ENCODE data around the gene ZNF500. TPM values are rescaled to one million over a fixed set of nuclear protein-coding genes. Genes with fewer than 3 reads are reported as not detected.

The ZNF500 gene
- total RNA-seq, 4 donors from 2014 or later, result 12.6 to 23.3 (median 20.5) TPM

GRCh38 chr16:4755687-4756086 lies 11.3 kb downstream of the ZNF500 start:
- no peak for DNase-seq (ENCODE audit: low spot score in 2 of 2)
- H3K4me3 ChIP-seq (ENCODE audit: low read depth, poor library complexity, severe bottlenecking), result no peak overlapping the region
- WGBS, 2 donors, result 93 to 97% methylated on average over 6 of the region's 6 CpGs
- TF ChIP-seq CTCF (IDR thresholded peaks at IDR 0.05) (no peak), POLR2A (IDR thresholded peaks at IDR 0.05) (no peak)
- intact Hi-C loops (cut with DNase I; ENCODE audit: low total_unique reads), result no loop called here

- no peak for TF ChIP-seq POLR2A (IDR thresholded peaks at IDR 0.05)
- no peak for TF ChIP-seq CTCF (IDR thresholded peaks at IDR 0.05)
- H3K4me3 ChIP-seq (ENCODE audit: low read depth, poor library complexity, severe bottlenecking), result no peak overlapping the region
- no peak for DNase-seq (ENCODE audit: low spot score in 2 of 2)
- intact Hi-C loops (cut with DNase I; ENCODE audit: low total_unique reads), result no loop called here
- WGBS, 2 donors, result 93 to 98% methylated on average over 4 of the region's 4 CpGs
Measured at GRCh38 chr16:4754865-4755264, 12.1 kb downstream of the ZNF500 start.

- no peak overlapping the region for H3K4me3 ChIP-seq (ENCODE audit: low read depth, poor library complexity, severe bottlenecking)
- 96 to 97% methylated on average over 11 of the region's 11 CpGs for WGBS, 2 donors
- intact Hi-C loops (cut with DNase I; ENCODE audit: low total_unique reads), result no loop called here
- DNase-seq (ENCODE audit: low spot score in 2 of 2), result no peak
- TF ChIP-seq CTCF (IDR thresholded peaks at IDR 0.05) (no peak), POLR2A (IDR thresholded peaks at IDR 0.05) (no peak)
Measured at GRCh38 chr16:4753227-4753626, 13.7 kb downstream of the ZNF500 start.

- no peak overlapping the region for H3K4me3 ChIP-seq (ENCODE audit: low read depth, poor library complexity, severe bottlenecking)
- DNase-seq (ENCODE audit: low spot score in 2 of 2), result no peak
- WGBS, 2 donors, result 94 to 96% methylated on average over 35 to 38 of the region's 44 CpGs
- intact Hi-C loops (cut with DNase I; ENCODE audit: low total_unique reads), result no loop called here
- TF ChIP-seq POLR2A (IDR thresholded peaks at IDR 0.05), result no peak
- no peak for TF ChIP-seq CTCF (IDR thresholded peaks at IDR 0.05)
Measured at GRCh38 chr16:4752351-4753100, 14.4 kb downstream of the ZNF500 start.

- DNase-seq (ENCODE audit: low spot score in 2 of 2), result no peak
- no peak for TF ChIP-seq CTCF (IDR thresholded peaks at IDR 0.05)
- intact Hi-C loops (cut with DNase I; ENCODE audit: low total_unique reads), result no loop called here
- H3K4me3 ChIP-seq (ENCODE audit: low read depth, poor library complexity, severe bottlenecking), result no peak overlapping the region
- WGBS, 2 donors, result 78 to 83% methylated on average over 8 of the region's 8 CpGs
Measured at GRCh38 chr16:4750896-4751295, 16.1 kb downstream of the ZNF500 start.
